ENCODE results near the gene HEBP2.
A peak's percentile ranks its signal among the peaks of the same experiment; 100 is the strongest.

The HEBP2 gene

DNA sequence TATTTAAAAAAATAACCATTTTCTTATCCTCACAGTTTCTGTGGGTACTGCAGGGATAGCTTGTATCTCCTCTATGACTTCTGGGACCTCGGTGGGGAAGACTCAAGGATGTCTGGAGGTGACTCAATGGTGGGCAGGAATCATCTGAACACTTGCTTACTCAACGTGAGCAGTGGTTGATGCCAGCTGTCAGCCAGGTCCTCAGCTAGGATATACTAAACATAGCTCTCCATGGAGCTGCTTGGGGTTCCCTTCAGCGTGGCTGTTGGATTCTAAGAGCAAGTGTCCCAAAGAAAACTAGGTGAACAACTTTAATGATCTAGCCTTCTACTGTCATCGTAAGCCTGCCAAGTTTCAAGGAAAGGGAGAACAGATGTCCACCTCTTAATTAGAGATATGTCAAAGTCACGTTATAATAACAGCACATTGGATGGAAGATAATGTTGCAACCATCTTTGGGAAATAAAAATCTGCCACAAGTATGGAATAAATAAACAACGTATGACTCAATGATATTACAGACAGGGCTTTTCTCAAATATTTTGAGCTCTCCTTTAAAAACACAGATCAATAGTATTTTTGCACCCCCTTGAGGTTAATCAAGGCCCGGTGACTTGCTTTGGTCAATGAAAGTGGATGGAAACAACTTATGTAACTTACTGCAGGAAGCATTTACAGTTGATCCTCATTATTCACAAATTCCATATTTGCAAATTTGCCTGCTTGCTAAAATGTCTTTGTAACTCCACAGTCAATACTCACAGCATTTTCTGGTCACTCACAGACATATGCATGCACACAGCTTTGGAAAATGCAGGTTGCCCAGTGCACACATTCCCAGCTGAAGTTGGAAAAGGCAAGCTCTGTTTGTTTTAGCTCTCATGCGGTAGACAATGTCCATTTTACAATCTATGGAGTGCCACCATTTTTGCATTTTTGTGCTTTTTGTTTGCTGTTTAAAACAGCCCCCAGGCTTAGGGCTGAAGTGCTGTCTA lies 6.6 kb upstream of the HEBP2 start:
- DNase-seq = no peak

DNA sequence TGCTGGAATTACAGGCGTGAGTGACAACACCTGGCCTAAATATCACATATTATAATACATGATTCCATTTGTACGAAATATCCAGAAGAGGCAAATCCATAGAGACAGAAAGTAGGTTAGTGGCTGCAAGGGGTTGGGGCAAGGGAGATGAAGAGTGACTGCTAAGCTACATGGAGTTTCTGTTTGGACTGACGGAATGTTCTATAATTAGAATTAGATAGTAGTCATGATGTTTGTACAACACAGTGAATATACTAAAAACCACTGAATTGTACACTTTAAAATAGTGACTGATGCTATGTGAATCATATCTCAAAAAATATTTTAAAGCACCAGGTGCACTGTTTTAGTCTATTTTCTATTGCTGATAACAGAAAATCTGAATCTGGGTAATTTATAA lies 3.7 kb upstream of the HEBP2 start:
- no peak for DNase-seq

DNA sequence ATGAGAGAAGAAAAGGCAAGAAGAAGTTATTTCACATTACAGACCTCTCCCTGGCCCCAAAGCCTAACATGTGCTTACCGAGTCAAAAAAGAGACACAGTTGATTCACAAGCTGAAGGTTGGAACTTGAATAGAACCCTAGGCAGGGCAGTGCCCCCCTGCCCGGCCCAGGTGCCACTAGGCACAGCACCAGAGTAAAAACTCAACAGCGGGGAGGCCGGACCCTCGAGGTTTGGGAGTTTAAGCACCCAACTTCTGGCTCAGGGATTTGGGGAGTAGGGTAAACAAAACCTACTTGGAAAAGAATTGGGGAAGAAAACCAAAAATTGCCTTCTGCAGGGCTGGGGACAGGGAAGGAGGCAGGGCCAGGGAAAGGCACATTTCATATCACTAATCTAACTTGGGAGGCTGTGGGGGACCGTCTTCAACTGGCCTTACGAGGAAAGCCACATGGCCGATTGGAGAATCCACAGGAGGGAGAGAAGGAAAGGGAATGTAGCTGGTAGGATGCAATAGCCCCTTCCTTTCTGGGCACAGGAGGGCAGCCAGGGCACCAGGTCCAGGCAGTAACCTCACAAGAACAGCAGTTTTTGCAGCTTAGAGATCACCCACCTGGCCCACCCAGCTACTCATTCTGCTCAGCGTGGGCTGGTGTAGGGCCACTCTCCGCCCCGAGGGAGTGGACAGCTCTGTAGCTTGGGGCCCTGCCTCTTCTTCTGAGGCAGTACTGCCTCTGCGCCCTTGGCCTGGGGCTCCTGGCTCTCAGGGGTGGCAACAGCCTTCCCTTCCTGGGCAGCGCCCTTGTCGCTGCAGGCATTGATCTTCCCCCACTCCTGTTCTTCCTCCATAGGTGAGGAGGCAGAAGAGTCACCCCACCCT lies 1.8 kb upstream of the HEBP2 start:
- no peak for DNase-seq

DNA sequence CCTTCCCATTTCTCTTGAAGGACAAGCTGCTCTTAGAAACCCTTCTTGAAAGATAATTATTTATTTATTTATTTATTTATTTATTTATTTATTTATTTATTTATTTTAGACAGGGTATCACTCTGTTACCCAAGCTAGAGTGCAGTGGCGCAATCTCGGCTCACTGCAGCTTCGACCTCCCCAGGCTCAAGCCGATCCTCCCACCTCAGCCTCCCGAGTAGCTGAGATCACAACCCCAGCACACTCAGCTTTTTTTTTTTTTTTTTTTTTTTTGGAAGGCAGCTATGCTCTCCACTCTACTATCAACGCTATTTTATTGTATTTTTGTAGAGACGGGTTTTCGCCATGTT lies 1.2 kb upstream of the HEBP2 start:
- DNase-seq = no peak

DNA sequence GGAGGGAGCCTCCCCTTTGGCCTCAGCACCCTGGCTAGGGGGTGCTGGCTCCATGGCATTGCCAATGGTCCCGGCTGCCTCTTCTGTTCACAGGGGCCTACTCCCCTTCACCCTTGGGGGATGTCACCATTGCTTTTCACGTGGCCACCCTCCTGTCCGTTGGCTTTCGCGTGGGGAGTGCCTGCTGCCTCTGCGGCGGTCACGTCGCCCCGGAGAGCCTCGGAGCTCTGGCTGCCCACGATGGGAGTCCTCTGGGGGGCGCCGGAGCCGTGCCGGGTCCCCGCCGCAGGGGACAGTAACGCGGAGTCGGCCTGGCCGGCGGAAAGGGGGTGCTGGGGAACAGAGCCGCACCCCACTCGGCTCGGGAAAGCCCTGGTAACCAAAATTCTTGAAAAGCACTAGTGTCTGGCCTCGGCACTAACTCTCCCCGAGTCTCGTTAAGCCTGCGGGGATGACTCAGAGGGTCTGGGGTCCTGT lies 661 bp upstream of the HEBP2 start:
- peak; percentile 38 to 40 for DNase-seq

DNA sequence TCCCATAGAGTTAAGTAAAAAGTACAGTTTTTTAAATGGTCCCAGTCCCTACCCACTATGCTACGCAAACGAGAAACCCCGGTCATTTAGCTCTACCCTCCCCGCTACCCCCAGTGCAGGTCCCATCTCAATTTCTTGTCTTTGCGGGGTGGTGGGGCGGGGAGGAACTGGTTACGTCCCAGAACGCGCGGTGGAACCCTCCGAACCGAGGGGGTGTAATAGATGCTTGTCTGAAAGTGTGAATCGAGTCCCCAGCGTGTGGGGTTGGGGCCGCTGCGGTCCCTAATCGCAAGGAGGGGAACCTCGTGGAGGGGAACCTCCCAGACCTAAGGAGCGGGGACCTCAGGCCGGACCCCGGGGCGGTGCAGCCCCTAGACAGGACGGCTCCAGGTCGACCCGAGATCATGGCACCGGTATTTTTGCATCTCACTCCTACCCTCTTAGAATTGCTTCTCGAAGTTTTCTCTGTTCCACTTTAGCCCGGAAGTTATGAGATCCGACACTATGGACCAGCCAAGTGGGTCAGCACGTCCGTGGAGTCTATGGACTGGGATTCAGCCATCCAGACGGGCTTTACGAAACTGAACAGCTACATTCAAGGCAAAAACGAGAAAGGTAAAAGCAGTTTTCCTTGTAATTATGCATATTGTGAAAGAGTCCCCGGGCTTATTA lies 779 bp downstream of the HEBP2 start:
- peak; percentile 31 to 39 for DNase-seq

DNA sequence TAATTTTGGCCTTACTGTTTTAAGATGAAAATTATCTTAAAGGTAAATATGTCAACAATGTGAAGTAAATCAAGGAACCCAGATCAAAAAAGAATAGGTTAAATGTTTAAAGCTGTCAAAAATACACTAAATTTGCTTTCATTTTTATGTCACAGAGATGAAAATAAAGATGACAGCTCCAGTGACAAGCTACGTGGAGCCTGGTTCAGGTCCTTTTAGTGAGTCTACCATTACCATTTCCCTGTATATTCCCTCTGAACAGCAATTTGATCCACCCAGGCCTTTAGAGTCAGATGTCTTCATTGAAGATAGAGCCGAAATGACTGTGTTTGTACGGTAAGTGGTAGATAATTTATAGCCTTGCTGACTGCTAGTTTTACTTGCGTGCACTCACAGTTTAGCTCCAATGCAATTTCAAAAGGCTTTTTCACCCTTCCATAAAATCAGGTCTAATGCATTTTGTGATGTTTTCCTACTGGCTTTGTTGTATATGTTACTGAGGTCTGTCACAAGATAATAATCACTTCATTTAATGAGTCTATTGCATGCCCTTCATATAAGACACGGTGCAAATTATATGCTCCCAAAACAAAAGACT lies 1.9 kb downstream of the HEBP2 start:
- no peak for DNase-seq

DNA sequence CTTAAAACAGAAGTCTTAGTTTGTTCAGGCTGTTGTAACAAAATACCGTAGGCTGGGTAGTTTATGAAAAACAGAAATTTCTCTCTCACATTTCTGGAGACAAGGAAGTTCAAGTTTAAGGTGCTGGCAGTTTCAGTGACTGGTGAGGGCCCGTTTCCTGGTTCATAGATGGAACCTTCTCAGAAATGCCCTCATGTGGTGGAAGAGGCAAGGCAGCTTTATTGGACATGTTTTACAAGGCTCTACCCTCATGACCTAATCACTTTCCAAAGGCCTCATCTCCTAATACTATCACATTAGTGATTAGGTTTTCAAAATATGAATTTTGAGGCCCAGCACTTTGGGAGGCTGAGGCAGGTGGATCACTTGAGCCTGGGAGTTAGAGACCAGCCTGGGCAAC lies 2.4 kb downstream of the HEBP2 start:
- no peak for DNase-seq

DNA sequence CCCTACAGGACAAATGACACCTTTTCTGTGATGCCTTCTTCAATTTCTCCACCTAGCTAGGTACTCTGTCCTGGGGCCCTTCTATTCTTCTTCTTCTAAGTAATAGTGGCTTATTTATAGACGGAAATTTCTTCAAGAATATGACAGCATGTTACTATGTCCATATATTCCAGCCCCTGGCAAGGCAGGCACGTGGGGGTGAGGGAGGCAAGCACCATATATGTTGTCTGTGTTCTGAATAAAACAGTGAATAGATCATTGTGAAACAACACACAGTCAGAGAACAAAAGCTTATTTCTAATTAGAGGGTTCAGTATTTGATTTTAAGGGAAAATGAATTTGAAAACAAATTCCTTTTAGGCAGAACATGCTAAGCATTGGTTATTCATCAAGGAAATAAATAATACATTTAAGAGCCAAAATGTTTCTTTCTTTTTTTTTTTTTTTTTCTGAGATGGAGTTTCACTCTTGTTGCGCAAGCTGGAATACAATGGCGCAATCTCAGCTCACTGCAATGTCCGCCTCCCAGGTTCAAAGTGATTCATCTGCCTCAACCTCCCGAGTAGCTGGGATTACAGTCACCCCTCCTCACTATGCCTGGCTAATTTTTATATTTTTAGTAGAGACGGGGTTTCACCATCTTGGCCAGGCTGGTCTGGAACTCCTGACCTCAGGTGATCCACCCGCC lies 6.2 kb downstream of the HEBP2 start:
- no peak for DNase-seq

DNA sequence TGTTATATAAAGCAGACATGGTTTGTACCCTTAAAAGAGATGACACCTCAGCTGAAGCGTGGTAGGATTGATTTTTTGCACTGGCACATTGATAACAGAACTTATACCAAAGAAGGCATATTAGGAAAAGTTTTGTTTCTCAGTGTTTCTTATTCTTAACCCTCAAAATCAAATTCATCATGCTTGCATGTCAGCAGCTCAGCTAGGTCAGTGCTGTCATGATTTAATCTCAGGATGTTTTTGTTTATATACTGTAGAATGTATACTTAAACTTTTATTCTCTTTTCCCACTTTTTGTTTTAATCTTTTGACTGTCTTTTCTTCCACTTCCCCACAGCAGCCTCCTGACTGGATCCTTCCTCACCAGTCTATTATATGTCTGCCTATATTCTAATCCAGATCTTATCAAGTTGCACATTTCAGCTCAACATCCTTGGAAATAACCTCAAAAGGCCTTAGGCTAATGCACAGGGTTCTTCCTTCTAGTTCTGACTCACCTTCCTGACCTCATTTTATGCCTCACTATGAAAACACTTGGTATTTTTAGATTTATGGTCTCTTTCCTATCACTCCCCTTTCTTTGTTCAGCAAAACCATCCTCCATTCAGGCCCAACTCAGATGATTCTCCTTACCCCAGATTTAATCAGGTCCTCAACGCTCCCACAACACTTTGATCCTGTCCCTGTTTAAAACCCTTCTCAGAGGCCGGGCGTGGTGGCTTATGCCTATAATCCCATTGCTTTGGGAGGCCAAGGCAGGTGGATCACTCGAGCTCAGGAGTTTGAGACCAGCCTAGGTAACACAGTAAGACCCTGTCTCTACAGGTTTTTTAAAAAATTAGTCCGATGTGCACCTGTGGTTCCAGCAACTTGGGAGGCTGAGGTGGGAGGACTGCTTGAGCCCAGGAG lies 7.2 kb downstream of the HEBP2 start:
- no peak for DNase-seq

DNA sequence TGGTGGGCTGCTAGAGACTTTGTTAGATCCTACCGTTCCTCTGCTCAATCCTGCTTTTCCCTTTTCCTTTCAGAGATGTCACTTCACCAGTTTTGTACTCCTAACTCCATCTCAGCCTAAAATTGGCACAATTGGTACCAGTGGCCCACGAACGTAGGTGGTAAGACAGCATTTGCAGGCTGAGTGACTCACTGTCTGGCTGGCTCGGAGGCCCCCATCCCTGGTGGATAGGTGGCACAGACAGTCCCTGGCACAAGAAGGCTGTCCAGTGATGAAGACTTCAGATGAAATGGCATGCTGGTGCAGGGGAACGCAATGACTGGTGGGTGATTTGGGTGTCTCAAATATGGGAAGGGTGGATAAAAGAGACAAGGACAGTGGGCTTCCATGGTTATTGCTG lies 11.1 kb downstream of the HEBP2 start:
- DNase-seq = no peak

DNA sequence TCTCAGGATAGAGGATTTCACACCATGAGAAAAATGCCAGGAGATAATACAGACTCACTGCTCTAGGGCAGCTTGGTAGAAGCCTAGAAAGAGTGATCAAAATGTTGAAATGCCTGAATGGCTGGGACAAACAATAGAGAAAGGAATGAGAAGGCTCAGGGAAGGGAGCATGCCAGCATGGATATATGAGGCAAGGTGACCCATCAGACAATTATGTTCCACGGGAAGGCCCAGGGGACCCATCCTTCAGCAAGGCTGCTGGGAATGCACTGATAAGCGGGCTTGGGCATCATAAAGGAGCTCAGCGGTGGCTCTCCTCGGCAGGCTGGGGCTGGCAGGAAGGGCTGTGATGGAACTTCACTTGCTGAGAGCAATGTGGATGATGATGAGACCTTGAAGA lies 12.2 kb downstream of the HEBP2 start:
- DNase-seq = no peak

DNA sequence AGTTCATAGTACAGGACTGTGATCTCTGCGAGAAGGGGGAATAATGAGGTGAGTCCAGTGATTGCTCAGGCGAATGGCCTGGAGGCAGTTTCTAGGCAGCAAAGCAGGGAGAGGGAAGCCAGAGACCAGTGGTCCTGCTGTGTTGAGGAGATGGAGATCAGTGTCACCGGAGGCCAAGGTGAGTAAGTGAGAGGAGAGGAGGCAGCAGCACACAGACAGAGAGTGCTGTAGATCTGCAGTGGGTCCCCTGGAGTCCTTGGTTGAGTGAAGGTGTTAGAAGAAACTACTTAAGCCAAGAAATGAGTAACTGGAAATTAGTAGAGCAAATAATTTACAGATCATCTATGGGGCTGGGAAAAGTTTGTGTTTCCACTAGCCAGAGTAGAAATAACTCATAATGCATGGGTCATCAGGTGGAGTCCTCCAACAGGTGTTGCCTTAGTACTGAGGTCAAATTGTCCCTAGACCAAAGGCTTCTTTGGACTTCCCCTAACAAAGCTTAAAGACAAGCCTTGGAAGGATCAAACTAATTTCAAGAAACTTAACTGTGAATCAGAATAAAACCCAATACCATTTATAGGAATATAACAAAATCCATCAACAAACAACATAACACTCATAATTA lies 13.6 kb downstream of the HEBP2 start:
- no peak for DNase-seq

DNA sequence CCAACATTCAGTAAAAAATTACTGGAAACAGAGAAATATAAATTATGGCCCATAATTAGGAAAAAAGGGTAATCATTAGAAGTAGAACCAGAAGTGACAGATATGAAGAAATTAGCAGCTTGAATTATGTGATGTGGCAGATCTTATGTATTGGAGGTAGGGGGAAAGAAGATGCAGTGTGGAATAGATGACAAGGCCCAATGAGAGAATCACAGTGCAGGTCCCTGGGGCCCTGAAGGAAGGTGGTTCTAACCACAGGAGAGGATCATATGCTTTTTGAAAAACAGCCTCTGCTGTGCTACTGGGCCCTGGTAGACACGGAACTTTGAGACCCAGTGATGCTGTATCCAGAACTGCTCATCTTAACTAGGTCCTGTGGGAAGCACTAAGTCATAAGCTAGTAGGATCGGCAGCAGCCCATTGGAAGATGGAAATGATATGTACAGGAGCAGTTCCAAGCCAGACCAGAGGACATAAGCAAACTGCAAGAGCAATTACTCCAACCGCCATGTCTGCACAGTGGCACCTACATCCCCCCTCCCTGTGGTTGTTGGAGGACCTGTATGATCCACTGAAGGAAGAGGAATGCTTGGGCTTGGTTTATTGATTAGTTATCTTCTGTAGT lies 14.2 kb downstream of the HEBP2 start:
- no peak for DNase-seq

DNA sequence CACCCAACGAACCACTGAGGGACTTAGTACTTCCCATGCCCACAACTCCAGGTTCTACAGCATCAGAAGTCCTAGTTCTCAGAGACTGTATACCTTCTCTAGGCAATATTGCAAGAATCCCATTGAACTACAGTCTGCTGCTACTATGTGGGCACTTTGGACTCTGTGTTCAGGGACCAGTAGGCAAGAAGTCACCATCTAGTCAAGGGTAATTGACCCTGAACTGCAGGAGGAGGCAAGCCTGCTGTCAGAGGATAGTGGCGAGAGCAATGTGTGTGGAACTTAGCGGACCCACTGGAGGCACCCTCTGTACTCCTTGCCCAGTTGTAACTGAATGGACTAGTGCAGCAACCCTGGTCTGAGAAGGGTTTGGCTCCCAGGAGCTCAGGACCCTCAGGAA lies 15.7 kb downstream of the HEBP2 start:
- no peak for DNase-seq

DNA sequence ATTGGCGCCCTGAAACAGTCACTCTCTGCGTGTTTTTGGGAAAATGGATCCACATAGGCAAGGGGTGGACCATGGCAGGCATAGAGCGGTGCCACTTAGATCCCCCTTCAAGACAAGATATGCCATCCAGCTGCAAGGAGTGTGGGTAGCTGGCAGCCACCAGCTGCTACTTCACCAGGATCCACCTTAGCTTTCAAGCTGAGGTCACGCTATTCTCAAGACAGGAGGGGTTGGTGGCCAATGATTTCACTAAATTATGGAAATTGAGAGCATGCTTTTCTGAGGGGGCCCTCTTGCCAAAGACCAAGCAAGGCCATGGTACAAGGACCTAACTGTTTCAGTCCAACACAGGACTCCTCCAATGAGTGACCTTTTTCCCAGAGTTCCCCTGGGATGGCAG lies 16.3 kb downstream of the HEBP2 start:
- DNase-seq = no peak

DNA sequence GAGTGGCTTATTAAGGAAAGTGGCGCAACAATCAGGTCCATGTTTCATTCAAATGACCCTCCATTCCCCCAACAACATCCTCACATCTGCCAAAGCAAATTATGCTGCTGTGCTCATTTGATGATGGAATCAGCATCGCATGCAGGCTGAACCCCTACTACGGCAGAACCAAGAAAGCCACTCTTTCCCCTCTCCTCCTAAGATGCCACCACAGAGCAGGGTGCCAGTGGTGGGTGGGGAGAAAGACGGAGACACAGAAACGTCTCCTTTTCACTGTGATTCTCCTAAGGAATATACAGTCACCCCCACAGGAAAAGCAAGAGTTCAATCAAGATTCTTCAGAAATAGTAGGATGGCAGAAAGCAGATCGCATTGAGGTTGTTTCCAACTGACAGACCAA lies 17.1 kb downstream of the HEBP2 start:
- no peak for DNase-seq

DNA sequence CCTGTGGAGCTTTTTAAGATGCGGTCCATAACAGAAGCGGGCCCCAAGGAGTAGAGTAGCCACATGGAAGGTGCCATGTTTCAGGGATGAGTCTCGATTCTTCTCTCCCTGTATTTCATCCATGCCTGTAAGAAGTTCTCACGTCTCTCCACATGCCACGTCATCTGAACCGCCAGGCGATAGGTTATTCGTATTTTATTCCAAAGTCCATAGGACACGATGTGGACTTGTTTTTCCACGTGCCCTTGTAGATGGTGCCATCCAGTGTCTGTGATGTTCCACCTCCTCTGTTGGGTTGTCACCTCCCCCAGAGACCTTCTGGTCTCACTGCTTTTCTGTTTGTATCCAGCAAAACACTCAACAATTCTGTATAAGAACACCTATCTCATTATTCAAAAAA lies 17.6 kb downstream of the HEBP2 start:
- DNase-seq = no peak

DNA sequence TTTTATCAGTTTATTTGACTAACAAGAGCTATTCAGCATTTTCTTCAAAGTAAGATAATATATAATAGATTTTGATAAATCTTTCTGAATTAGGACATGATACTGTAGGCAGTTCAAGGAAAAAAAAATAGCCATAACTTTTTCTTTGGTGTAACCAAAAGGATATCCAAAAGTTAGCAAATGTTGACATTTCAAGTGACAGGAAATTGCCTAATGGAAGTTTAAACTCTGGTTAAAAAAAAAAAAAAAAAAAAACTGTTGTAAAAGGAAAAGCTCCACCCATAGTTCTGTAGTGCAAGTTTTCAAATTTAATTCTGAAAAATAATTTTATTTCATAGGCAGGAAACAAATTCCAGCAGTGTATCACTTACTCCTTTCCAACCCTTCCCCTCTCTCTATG lies 18.8 kb downstream of the HEBP2 start:
- no peak for DNase-seq

Data from stimulated activated CD4-positive, alpha-beta T cell treated with anti-CD3 and anti-CD28 coated beads, Interleukin-2, amount 100 ng/mL, for 24 hours (primary cell).